H9 (cell line): ENCODE data around the gene KIF12. TPM values are rescaled to one million over a fixed set of nuclear protein-coding genes. Genes with fewer than 3 reads are reported as not detected.
A peak's percentile ranks its signal among the peaks of the same experiment; 100 is the strongest.

Source experiments
- DNase-seq: peaks from one replicate; pipeline ENCODE4 v3.0.0-alpha.2; 2017
- H2AFZ ChIP-seq: one replicate; pipeline ENCODE4 v1.6.1; 2013; ENCODE audit warnings: mild to moderate bottlenecking, low read length, control low read depth, moderate library complexity
- H2AK5ac ChIP-seq: 2 replicates; pipeline ENCODE4 v1.6.1; 2013; ENCODE audit warnings: low read length, control low read depth, mixed read lengths; ENCODE audit not compliant: insufficient read length
- H2BK120ac ChIP-seq: one replicate; pipeline ENCODE4 v1.6.1; 2013; ENCODE audit warnings: low read depth, mild to moderate bottlenecking, low read length, control low read depth, inconsistent platforms; ENCODE audit not compliant: poor library complexity, severe bottlenecking
- H2BK12ac ChIP-seq: 2 replicates; pipeline ENCODE4 v1.6.1; 2013; ENCODE audit warnings: low read length, control low read depth, mixed read lengths, low read depth; ENCODE audit not compliant: insufficient read length
- H2BK15ac ChIP-seq: 2 replicates; pipeline ENCODE4 v1.6.1; 2013; ENCODE audit warnings: low read depth, low read length, control low read depth
- H2BK20ac ChIP-seq: one replicate; pipeline ENCODE4 v1.6.1; 2013; ENCODE audit warnings: low read depth, mild to moderate bottlenecking, low read length, control low read depth, inconsistent platforms; ENCODE audit not compliant: poor library complexity, severe bottlenecking
- H2BK5ac ChIP-seq: 2 replicates; pipeline ENCODE4 v1.6.1; 2013; ENCODE audit warnings: low read length, control low read depth, mixed read lengths; ENCODE audit not compliant: insufficient read length
- H3K14ac ChIP-seq: 2 replicates; pipeline ENCODE4 v1.6.1; 2013; ENCODE audit warnings: low read length, control low read depth; ENCODE audit not compliant: insufficient read depth
- H3K18ac ChIP-seq: 2 replicates; pipeline ENCODE4 v1.6.1; 2013; ENCODE audit warnings: low read depth, mild to moderate bottlenecking, mixed read lengths, low read length, control low read depth; ENCODE audit not compliant: insufficient read length
- H3K23ac ChIP-seq: 2 replicates; pipeline ENCODE4 v1.6.1; 2013; ENCODE audit warnings: low read length, control low read depth, mixed read lengths, low read depth; ENCODE audit not compliant: insufficient read length
- H3K23me2 ChIP-seq: 2 replicates; pipeline ENCODE4 v1.6.1; 2013; ENCODE audit warnings: low read depth, mild to moderate bottlenecking, mixed read lengths, low read length, control low read depth; ENCODE audit not compliant: insufficient read length, poor library complexity, severe bottlenecking
- H3K27ac ChIP-seq: 2 replicates; pipeline ENCODE4 v1.5.1; 2013; ENCODE audit warnings: low read length, control low read depth, mixed read lengths, low read depth; ENCODE audit not compliant: insufficient read length
- H3K27me3 ChIP-seq: 2 replicates; pipeline ENCODE4 v1.6.1; 2013; ENCODE audit warnings: low read length, control low read depth, inconsistent platforms; ENCODE audit not compliant: insufficient read depth
- H3K4ac ChIP-seq: 2 replicates; pipeline ENCODE4 v1.6.1; 2013; ENCODE audit warnings: low read depth, mild to moderate bottlenecking, control low read depth, inconsistent platforms, low read length, moderate library complexity
- H3K4me1 ChIP-seq: 2 replicates; pipeline ENCODE4 v1.6.1; 2013; ENCODE audit warnings: low read length, control low read depth, inconsistent platforms; ENCODE audit not compliant: insufficient read depth
- H3K4me2 ChIP-seq: 2 replicates; pipeline ENCODE4 v1.6.1; 2013; ENCODE audit warnings: low read length, control low read depth, mixed read lengths; ENCODE audit not compliant: insufficient read length, insufficient read depth
- H3K56ac ChIP-seq: 2 replicates; pipeline ENCODE4 v1.6.1; 2013; ENCODE audit warnings: low read depth, mild to moderate bottlenecking, mixed read lengths, low read length, control low read depth; ENCODE audit not compliant: insufficient read length
- H3K79me1 ChIP-seq: 2 replicates; pipeline ENCODE4 v1.6.1; 2013; ENCODE audit warnings: low read depth, mild to moderate bottlenecking, moderate library complexity, low read length, control low read depth, inconsistent platforms; ENCODE audit not compliant: insufficient read depth, poor library complexity, severe bottlenecking
- H3K79me2 ChIP-seq: 2 replicates; pipeline ENCODE4 v1.6.1; 2013; ENCODE audit warnings: low read length, control low read depth, inconsistent platforms; ENCODE audit not compliant: insufficient read depth
- H3K9ac ChIP-seq: 2 replicates; pipeline ENCODE4 v1.6.1; 2013; ENCODE audit warnings: low read length, control low read depth, mixed read lengths; ENCODE audit not compliant: insufficient read length; ENCODE audit errors: extremely low read depth
- H3K9me3 ChIP-seq: one replicate; pipeline ENCODE4 v1.6.1; 2013; ENCODE audit warnings: low read depth, low read length, inconsistent platforms; ENCODE audit not compliant: control insufficient read depth
- H3T11ph ChIP-seq: one replicate; pipeline ENCODE4 v1.6.1; 2013; ENCODE audit warnings: mild to moderate bottlenecking, low read length, control low read depth, inconsistent platforms
- H4K20me1 ChIP-seq: one replicate; pipeline ENCODE4 v1.6.1; 2013; ENCODE audit not compliant: control insufficient read depth, insufficient read length, insufficient read depth
- H4K5ac ChIP-seq: 2 replicates; pipeline ENCODE4 v1.6.1; 2013; ENCODE audit warnings: low read depth, mild to moderate bottlenecking, mixed read lengths, low read length, control low read depth; ENCODE audit not compliant: insufficient read length
- H4K8ac ChIP-seq: replicated peaks from 2 replicates; pipeline ENCODE4 v1.6.1; 2013; ENCODE audit warnings: low read length, control low read depth, mixed read lengths, low read depth; ENCODE audit not compliant: insufficient read length
- H4K91ac ChIP-seq: 2 replicates; pipeline ENCODE4 v1.6.1; 2013; ENCODE audit warnings: low read depth, mild to moderate bottlenecking, moderate library complexity, mixed read lengths, low read length, control low read depth; ENCODE audit not compliant: insufficient read length
- H3K27ac Mint-ChIP-seq, 3 experiments: 2 replicates in 2 of 3; 3 replicates in 1 of 3; pipeline ENCODE4 v1.8.0; 2020 to 2021; ENCODE audit warnings: mixed read lengths in 3 of 3, mild to moderate bottlenecking in 1 of 3, moderate library complexity in 1 of 3
- H3K27me3 Mint-ChIP-seq: 2 replicates; pipeline ENCODE4 v1.8.0; 2021; ENCODE audit warnings: low read depth, mild to moderate bottlenecking, moderate library complexity, mixed read lengths
- H3K36me3 Mint-ChIP-seq, 3 experiments: 2 replicates in 2 of 3; 3 replicates in 1 of 3; pipeline ENCODE4 v1.8.0; 2020 to 2021; ENCODE audit warnings: low read depth in 3 of 3, mixed read lengths in 3 of 3; ENCODE audit not compliant: insufficient read depth in 1 of 3
- H3K4me1 Mint-ChIP-seq, 2 experiments: 2 replicates each; pipeline ENCODE4 v1.8.0; 2020; ENCODE audit warnings: mixed read lengths in 2 of 2
- H3K4me3 Mint-ChIP-seq, 2 experiments: 2 replicates in 1 of 2; 3 replicates in 1 of 2; pipeline ENCODE4 v1.8.0; 2020 to 2021; ENCODE audit warnings: mild to moderate bottlenecking in 2 of 2, mixed read lengths in 2 of 2, moderate library complexity in 1 of 2
- H3K9me3 Mint-ChIP-seq, 2 experiments: 2 replicates in 1 of 2; 3 replicates in 1 of 2; pipeline ENCODE4 v1.8.0; 2020; ENCODE audit warnings: mild to moderate bottlenecking in 2 of 2, mixed read lengths in 2 of 2, moderate library complexity in 1 of 2
- WGBS: extraction: QIAGEN DNeasy Blood & Tissue Kit; methylation state at CpG from one replicate; pipeline ENCODE4 v1.1.7; 2013; ENCODE audit warnings: missing lambda C conversion rate, low lambda C conversion rate, mixed read lengths; ENCODE audit not compliant: insufficient read length; ENCODE audit errors: extremely low coverage; 5-methylcytosine and 5-hydroxymethylcytosine counted together
- total RNA-seq: library from RNA; stranded (reverse); gene quantifications from 2 replicates; pipeline ENCODE4 v1.2.1, GENCODE V29; 2021
- TF ChIP-seq, protein P1 (sequence below): fragments of 200-600 bp; sonication (generic); conservative IDR thresholded peaks from 3 replicates; pipeline ENCODE4 v1.8.0; 2021; ENCODE audit warnings: antibody characterized with exemption, mild to moderate bottlenecking

KIF12 gene
- total RNA-seq, 1 experiment from 2014 or later: 3.3 TPM

DNA sequence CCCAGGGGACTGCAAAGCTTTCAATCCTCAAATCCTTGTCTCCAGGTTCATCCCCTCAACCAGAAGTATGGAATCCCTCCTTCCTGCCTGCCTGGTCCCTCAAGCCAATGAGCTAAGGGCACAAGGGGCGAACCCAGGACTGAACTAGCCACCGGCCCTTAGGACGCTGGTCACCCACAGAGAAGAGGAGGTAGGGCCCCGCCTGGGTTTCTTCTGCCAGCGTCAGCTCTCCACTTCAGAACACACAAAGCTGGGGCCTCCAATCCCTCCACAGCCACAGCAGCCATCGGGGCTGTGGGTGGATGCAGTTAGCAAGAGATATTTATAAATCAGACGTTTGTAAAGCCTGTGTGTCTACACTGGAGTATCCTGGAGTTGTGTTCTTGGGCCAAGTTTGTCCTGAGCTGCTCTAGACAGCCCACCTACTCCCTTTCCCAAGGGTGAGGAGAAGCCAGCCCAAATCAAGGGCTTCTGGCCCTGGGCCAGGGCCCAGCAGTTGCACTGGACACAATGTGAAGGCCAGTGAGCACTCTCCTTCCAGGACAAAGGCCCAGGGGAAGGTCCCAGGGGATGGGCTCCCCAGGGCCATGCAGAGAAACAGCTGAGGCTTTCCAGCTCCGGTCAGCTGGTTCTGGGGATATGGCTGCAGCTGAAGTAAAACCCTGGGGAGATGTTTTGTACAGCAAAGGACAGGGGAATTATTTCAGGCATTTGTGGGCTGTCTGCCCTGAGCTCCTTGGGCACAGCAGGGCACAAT lies 39.9 kb downstream of the KIF12 start:
- Histone ChIP-seq H2BK5ac (no peak overlapping the region), H4K5ac (no peak overlapping the region), H3K79me2 (no peaks in the 10 kb centered on the region), H2BK15ac (no peak overlapping the region), H3K23ac (no peak overlapping the region), H3K4me1 (no peaks in the 10 kb centered on the region), H2AK5ac (no peak overlapping the region), H4K91ac (no peak overlapping the region), H3K27me3 (no peaks in the 10 kb centered on the region), H2BK20ac (no peak overlapping the region), H3K18ac (no peak overlapping the region), H3K27ac (no peak overlapping the region), H3K14ac (no peak overlapping the region), H3K4me2 (no peak overlapping the region), H2AFZ (no peak overlapping the region), H3K56ac (no peak overlapping the region), H3T11ph (no peak overlapping the region), H4K20me1 (no peaks in the 10 kb centered on the region), H3K23me2 (no peaks in the 10 kb centered on the region), H2BK12ac (no peak overlapping the region), H3K9me3 (no peaks in the 10 kb centered on the region), H2BK120ac (no peak overlapping the region), H4K8ac (no peak overlapping the region), H3K4ac (no peak overlapping the region), H3K9ac (no peak overlapping the region), H3K79me1 (no peaks in the 10 kb centered on the region)
- Mint-ChIP-seq H3K4me3 (no peak overlapping the region), H3K36me3 (peaks cover 0 to 17% (median 3%) of the 10 kb centered on the region in 3 experiments; a peak in 4 of 7 replicates), H3K4me1 (peaks cover 2 to 11% of the 10 kb centered on the region in 2 experiments), H3K27ac (no peak overlapping the region), H3K9me3 (no peaks in the 10 kb centered on the region; a peak in 1 of 5 replicates), H3K27me3 (peaks cover 8% of the 10 kb centered on the region; the same call in 1 of the 2 replicates)
- peak; percentile 23 for DNase-seq
- TF ChIP-seq, protein P1, sequence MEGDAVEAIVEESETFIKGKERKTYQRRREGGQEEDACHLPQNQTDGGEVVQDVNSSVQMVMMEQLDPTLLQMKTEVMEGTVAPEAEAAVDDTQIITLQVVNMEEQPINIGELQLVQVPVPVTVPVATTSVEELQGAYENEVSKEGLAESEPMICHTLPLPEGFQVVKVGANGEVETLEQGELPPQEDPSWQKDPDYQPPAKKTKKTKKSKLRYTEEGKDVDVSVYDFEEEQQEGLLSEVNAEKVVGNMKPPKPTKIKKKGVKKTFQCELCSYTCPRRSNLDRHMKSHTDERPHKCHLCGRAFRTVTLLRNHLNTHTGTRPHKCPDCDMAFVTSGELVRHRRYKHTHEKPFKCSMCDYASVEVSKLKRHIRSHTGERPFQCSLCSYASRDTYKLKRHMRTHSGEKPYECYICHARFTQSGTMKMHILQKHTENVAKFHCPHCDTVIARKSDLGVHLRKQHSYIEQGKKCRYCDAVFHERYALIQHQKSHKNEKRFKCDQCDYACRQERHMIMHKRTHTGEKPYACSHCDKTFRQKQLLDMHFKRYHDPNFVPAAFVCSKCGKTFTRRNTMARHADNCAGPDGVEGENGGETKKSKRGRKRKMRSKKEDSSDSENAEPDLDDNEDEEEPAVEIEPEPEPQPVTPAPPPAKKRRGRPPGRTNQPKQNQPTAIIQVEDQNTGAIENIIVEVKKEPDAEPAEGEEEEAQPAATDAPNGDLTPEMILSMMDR: no peak
- no CpG with 5 or more reads among the region's 8 CpGs for WGBS
